OCI-LY3 (cell line): ENCODE data around the gene LRFN2.

Experiments used
- H2AFZ ChIP-seq: fragments of 200-600, 300-600 bp; shearing (Covaris generic); 2 replicates; pipeline ENCODE4 v1.6.0; 2014; ENCODE audit warnings: antibody characterized with exemption, low read depth, low read length
- H3K27ac ChIP-seq: fragments of 200-600, 300-600 bp; sonication (generic); 2 replicates; pipeline ENCODE4 v1.5.1; 2014; ENCODE audit warnings: mild to moderate bottlenecking, low read length, moderate library complexity, mixed read lengths
- H3K27me3 ChIP-seq: fragments of 200-600, 300-600 bp; sonication (generic); 2 replicates; pipeline ENCODE4 v1.6.1; 2014; ENCODE audit warnings: low read depth, low read length, mixed read lengths
- H3K36me3 ChIP-seq: fragments of 200-600, 300-600 bp; sonication (generic); replicated peaks from 2 replicates; pipeline ENCODE3; 2014; ENCODE audit warnings: low read depth, low read length, mixed read lengths
- H3K4me1 ChIP-seq: fragments of 300-600, 200-600 bp; sonication (generic); 2 replicates; pipeline ENCODE4 v1.6.1; 2014; ENCODE audit warnings: low read length, mixed read lengths
- H3K4me2 ChIP-seq: fragments of 200-600, 300-600 bp; sonication (generic); 2 replicates; pipeline ENCODE4 v1.6.1; 2014; ENCODE audit warnings: low read length, mixed read lengths
- H3K4me3 ChIP-seq: fragments of 300-600, 200-600 bp; sonication (generic); 2 replicates; pipeline ENCODE4 v1.5.1; 2014; ENCODE audit warnings: antibody characterized with exemption, mild to moderate bottlenecking, low read length, moderate library complexity
- H3K79me2 ChIP-seq: fragments of 300-600, 200-600 bp; shearing (Covaris generic); 2 replicates; pipeline ENCODE4 v1.6.1; 2014; ENCODE audit warnings: mild to moderate bottlenecking, low read length, mixed read lengths
- H3K9ac ChIP-seq: fragments of 300-600, 200-600 bp; shearing (Covaris generic); 2 replicates; pipeline ENCODE4 v1.6.0; 2014; ENCODE audit warnings: mild to moderate bottlenecking, low read length, moderate library complexity
- H3K9me3 ChIP-seq: fragments of 200-600, 300-600 bp; shearing (Covaris generic); 2 replicates; pipeline ENCODE4 v1.6.1; 2014; ENCODE audit warnings: low read length, mixed read lengths; ENCODE audit not compliant: insufficient read depth
- H4K20me1 ChIP-seq: fragments of 200-600, 300-600 bp; sonication (generic); 2 replicates; pipeline ENCODE4 v1.6.1; 2016; ENCODE audit warnings: low read length, mixed read lengths; ENCODE audit not compliant: insufficient read depth
- CTCF ChIP-seq: fragments of 200-600, 300-600 bp; sonication (generic); IDR thresholded peaks from 2 replicates; pipeline ENCODE4 v1.5.1; 2014; ENCODE audit warnings: antibody characterized with exemption, low read length, low read depth
- EZH2phosphoT487 ChIP-seq: fragments of 200-600 bp; shearing (Covaris generic); IDR thresholded peaks from 2 replicates; pipeline ENCODE4 v1.6.1; 2018; ENCODE audit warnings: antibody characterized with exemption, mixed run types, low read depth

The LRFN2 gene

DNA sequence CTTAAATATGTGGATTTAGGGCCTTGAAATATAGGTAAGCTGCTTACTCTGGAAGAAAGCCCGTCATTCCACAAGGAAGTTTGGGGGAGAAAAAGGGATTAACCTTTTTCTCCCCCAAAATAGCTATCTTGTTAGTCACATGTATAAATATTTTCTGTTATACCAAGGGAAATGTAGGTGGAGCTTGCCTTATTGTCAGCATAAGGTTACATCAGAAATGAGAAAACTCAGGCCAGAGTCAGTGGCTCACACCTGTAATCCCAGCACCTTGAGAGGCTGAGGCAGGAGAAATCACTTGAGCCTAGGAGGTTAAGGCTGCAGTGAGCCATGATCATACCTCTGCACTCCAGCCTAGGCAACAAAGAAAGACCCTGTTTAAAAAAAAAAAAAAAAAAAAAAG is 129.9 kb downstream of the LRFN2 start:
- TF ChIP-seq CTCF, result no peak
- TF ChIP-seq EZH2phosphoT487, result no peak
- no peak overlapping the region for H2AFZ ChIP-seq

DNA sequence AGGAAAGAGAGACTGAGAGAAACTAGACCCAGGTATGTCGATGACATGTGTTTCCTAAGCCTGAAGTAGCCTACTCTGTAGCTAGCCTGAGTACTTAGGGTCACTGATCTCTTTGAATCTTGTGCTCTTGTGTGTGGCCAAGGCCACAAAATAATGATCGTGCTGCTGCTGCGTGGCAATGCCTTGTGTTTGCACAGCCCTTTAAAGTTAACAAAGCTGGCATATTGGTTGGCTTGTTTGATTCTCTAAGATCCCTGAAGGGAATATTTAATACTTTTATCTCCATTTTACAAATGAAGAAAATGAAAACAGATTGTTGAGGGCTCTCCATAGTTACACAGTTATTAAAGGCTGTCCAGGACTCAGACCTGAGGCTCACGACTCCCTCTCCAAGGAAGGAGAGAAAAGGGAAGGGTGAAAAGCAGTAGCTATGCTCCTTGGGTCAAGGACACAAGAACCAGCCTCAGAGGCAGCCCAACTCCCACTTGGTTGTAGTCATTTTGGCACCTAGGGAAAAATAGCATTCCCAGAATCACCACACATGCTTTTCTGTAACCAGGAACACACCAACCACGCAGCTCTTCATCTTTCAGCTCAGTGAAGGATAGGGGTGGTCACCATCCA is 130.7 kb downstream of the LRFN2 start:
- Histone ChIP-seq H3K36me3 (no peaks in the 10 kb centered on the region), H3K27me3 (peaks cover 42% of the 10 kb centered on the region), H3K9ac (no peak overlapping the region), H2AFZ (no peak overlapping the region), H3K4me1 (no peaks in the 10 kb centered on the region), H3K4me2 (no peak overlapping the region), H3K79me2 (no peaks in the 10 kb centered on the region), H3K27ac (no peak overlapping the region), H4K20me1 (no peaks in the 10 kb centered on the region), H3K9me3 (no peaks in the 10 kb centered on the region), H3K4me3 (no peak overlapping the region)
- TF ChIP-seq EZH2phosphoT487 (no peak), CTCF (no peak)

More for the DNA sequence above, 129.9 kb downstream of the LRFN2 start:
- Histone ChIP-seq H3K9ac (no peak overlapping the region), H3K79me2 (no peaks in the 10 kb centered on the region), H3K4me3 (no peak overlapping the region), H3K36me3 (no peaks in the 10 kb centered on the region), H3K27ac (no peak overlapping the region), H4K20me1 (no peaks in the 10 kb centered on the region), H3K27me3 (peaks cover 42% of the 10 kb centered on the region), H3K4me1 (no peaks in the 10 kb centered on the region), H3K4me2 (no peak overlapping the region), H3K9me3 (no peaks in the 10 kb centered on the region)

GRCh38 chr6:40455686-40456389 is 131.3 kb downstream of the LRFN2 start:
- no peak overlapping the region for H2AFZ ChIP-seq
- H3K4me1 ChIP-seq, result no peaks in the 10 kb centered on the region
- H4K20me1 ChIP-seq, result no peaks in the 10 kb centered on the region
- no peak overlapping the region for H3K4me2 ChIP-seq
- no peaks in the 10 kb centered on the region for H3K36me3 ChIP-seq
- no peak overlapping the region for H3K4me3 ChIP-seq
- H3K27me3 ChIP-seq, result peaks cover 45% of the 10 kb centered on the region
- no peak overlapping the region for H3K9ac ChIP-seq
- TF ChIP-seq EZH2phosphoT487 (no peak), CTCF (no peak)
- H3K9me3 ChIP-seq, result no peaks in the 10 kb centered on the region
- H3K27ac ChIP-seq, result no peak overlapping the region
- no peaks in the 10 kb centered on the region for H3K79me2 ChIP-seq

- Histone ChIP-seq H3K4me2 (no peak overlapping the region), H3K27me3 (peaks cover 52% of the 10 kb centered on the region), H4K20me1 (no peaks in the 10 kb centered on the region), H3K4me3 (no peak overlapping the region), H3K9me3 (no peaks in the 10 kb centered on the region), H3K79me2 (no peaks in the 10 kb centered on the region), H3K9ac (no peak overlapping the region), H3K27ac (no peak overlapping the region), H3K36me3 (no peaks in the 10 kb centered on the region), H3K4me1 (no peaks in the 10 kb centered on the region), H2AFZ (no peak overlapping the region)
- TF ChIP-seq CTCF (no peak), EZH2phosphoT487 (no peak)
These were observed 136.7 kb downstream of the LRFN2 start for GRCh38 chr6:40450483-40450882.
